Measurements from ENCODE around the gene GYG1. TPM values are rescaled to one million over a fixed set of nuclear protein-coding genes. Genes with fewer than 3 reads are reported as not detected.

Gene GYG1
- total RNA-seq, 1 donor from 2014 or later: 54.5 TPM

GRCh38 chr3:149016669-149017541, 25.6 kb downstream of the GYG1 start:
- no peak for DNase-seq (ENCODE audit: low spot score)

- DNase-seq (ENCODE audit: low spot score): no peak
These were observed 26.9 kb downstream of the GYG1 start for GRCh38 chr3:149018247-149018646.

- DNase-seq (ENCODE audit: low spot score): no peak
These were observed 28.2 kb downstream of the GYG1 start for GRCh38 chr3:149019580-149019979.

- no peak for DNase-seq (ENCODE audit: low spot score)
These were observed 29.0 kb downstream of the GYG1 start for GRCh38 chr3:149020196-149020838.

GRCh38 chr3:149020839-149021252, 29.5 kb downstream of the GYG1 start:
- no peak for DNase-seq (ENCODE audit: low spot score)

- no peak for DNase-seq (ENCODE audit: low spot score)
These were observed 30.5 kb downstream of the GYG1 start for GRCh38 chr3:149021830-149022229.

GRCh38 chr3:149023951-149024350, 32.6 kb downstream of the GYG1 start:
- DNase-seq (ENCODE audit: low spot score): no peak

- no peak for DNase-seq (ENCODE audit: low spot score)
These were observed 35.4 kb downstream of the GYG1 start for GRCh38 chr3:149026718-149027117.

- DNase-seq (ENCODE audit: low spot score): no peak
These were observed 39.8 kb downstream of the GYG1 start for GRCh38 chr3:149031096-149031495.

GRCh38 chr3:149037684-149038083, 46.3 kb downstream of the GYG1 start:
- no peak for DNase-seq (ENCODE audit: low spot score)

- no peak for DNase-seq (ENCODE audit: low spot score)
These were observed 47.0 kb downstream of the GYG1 start for GRCh38 chr3:149038322-149038721.

- DNase-seq (ENCODE audit: low spot score): no peak
These were observed 51.5 kb downstream of the GYG1 start for GRCh38 chr3:149042789-149043386.

GRCh38 chr3:149044339-149045083, 53.2 kb downstream of the GYG1 start:
- DNase-seq (ENCODE audit: low spot score): no peak

GRCh38 chr3:149055575-149055974, 64.2 kb downstream of the GYG1 start:
- no peak for DNase-seq (ENCODE audit: low spot score)

- DNase-seq (ENCODE audit: low spot score): no peak
These were observed 66.9 kb downstream of the GYG1 start for GRCh38 chr3:149058198-149058597.

- no peak for DNase-seq (ENCODE audit: low spot score)
These were observed 67.3 kb downstream of the GYG1 start for GRCh38 chr3:149058602-149059001.

GRCh38 chr3:149061776-149062175, 70.4 kb downstream of the GYG1 start:
- no peak for DNase-seq (ENCODE audit: low spot score)

GRCh38 chr3:149067883-149068282, 76.5 kb downstream of the GYG1 start:
- no peak for DNase-seq (ENCODE audit: low spot score)
